ENCODE results near the gene EBNA1BP2.
A peak's percentile ranks its signal among the peaks of the same experiment; 100 is the strongest.
"Not testable (repeated sequence)": the region's sequence is repeated elsewhere in the genome, so short reads cannot be mapped to it uniquely, and the experiment has no call there.

EBNA1BP2 gene, protein sequence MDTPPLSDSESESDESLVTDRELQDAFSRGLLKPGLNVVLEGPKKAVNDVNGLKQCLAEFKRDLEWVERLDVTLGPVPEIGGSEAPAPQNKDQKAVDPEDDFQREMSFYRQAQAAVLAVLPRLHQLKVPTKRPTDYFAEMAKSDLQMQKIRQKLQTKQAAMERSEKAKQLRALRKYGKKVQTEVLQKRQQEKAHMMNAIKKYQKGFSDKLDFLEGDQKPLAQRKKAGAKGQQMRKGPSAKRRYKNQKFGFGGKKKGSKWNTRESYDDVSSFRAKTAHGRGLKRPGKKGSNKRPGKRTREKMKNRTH

DNA sequence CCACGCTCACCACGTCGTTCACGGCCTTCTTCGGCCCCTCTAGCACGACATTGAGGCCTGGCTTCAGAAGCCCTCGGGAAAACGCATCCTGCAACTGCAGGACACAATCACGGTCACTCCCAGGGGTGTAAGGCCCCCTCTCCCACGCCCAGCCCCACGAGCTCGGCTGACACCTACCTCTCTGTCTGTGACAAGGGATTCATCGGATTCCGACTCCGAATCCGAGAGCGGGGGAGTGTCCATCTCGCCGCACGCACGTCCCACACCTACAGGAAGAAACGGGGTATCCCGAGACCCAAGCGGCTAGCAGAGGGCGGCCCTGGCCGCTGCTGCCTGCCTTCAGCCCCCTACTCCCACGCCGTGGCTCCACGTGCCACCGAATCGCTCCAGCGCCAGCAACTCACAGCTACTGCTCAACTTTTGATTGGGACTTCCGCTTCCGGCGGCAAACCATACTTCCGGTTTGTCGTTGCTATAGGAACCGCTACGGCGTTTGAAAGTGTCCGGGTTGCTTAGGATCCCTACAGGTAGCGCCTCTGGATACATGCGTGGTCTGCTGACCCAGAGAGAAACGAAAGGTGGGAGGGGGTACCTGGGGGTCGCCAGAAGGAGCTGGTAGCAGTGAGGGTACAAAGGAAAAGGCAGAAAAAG is at the start of gene EBNA1BP2, which contains the start of gene CFAP57:
Gene EBNA1BP2 (minus strand): TSS at position 415 of the 651 bp plus-strand sequence. CDS start 172 bp downstream, at position 243.
Gene CFAP57 (plus strand): TSS at position 455 of the 651 bp plus-strand sequence. CDS start 424 bp downstream, outside the sequence.
- peak within 1 kb of the TSS; percentile 96 for H3K4me3 ChIP-seq (ENCODE audit: low read depth, low read length)
- H3K4me1 ChIP-seq (ENCODE audit: control insufficient read depth, insufficient read depth, low read length) = peaks cover 10% of the 10 kb centered on the region

DNA sequence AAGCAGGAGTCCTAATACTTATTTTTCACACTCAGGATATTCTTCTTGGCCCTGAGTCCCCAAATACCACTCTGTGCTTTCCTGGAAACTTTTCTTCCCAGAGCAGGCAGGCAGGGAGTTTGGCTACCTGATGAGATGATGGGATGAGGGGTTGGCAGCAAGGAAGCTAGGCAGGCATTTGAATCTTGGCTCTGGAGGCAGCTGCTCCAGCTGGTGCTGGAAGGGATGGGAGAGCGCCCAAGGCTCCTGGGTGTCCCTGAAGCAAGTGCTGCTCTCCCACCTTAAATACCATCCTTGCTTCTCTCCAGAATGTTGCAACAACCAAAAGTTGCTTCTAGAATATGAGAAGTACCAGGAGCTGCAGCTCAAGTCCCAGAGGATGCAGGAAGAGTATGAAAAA is 49.7 kb upstream of the EBNA1BP2 start:
- H3K27me3 ChIP-seq (ENCODE audit: control insufficient read depth, insufficient read depth, low read length) = no peaks in the 10 kb centered on the region
- no peak overlapping the region for H3K9ac ChIP-seq (ENCODE audit: low read depth, low read length)
- H3K9me3 ChIP-seq (ENCODE audit: control insufficient read depth, insufficient read depth, low read length) = no peaks in the 10 kb centered on the region
- H3K27ac ChIP-seq (ENCODE audit: low read depth, low read length) = no peak overlapping the region
- no peaks in the 10 kb centered on the region for H3K36me3 ChIP-seq (ENCODE audit: control insufficient read depth, insufficient read depth, low read length)
- no peak overlapping the region for H3K4me3 ChIP-seq (ENCODE audit: low read depth, low read length)
- peaks cover under 1% of the 10 kb centered on the region; the same call in 1 of the 2 replicates for H3K4me1 ChIP-seq (ENCODE audit: control insufficient read depth, insufficient read depth, low read length)

More for the DNA sequence above, at the start of gene EBNA1BP2, which contains the start of gene CFAP57:
- Histone ChIP-seq H3K27me3 (ENCODE audit: control insufficient read depth, insufficient read depth, low read length) (peaks cover 7% of the 10 kb centered on the region; the same call in 1 of the 2 replicates), H3K9ac (ENCODE audit: low read depth, low read length) (peak within 1 kb of the TSS; percentile 76), H3K9me3 (ENCODE audit: control insufficient read depth, insufficient read depth, low read length) (no peaks in the 10 kb centered on the region), H3K36me3 (ENCODE audit: control insufficient read depth, insufficient read depth, low read length) (peaks cover 39% of the 10 kb centered on the region), H3K27ac (ENCODE audit: low read depth, low read length) (peak within 1 kb of the TSS; percentile 43)

DNA sequence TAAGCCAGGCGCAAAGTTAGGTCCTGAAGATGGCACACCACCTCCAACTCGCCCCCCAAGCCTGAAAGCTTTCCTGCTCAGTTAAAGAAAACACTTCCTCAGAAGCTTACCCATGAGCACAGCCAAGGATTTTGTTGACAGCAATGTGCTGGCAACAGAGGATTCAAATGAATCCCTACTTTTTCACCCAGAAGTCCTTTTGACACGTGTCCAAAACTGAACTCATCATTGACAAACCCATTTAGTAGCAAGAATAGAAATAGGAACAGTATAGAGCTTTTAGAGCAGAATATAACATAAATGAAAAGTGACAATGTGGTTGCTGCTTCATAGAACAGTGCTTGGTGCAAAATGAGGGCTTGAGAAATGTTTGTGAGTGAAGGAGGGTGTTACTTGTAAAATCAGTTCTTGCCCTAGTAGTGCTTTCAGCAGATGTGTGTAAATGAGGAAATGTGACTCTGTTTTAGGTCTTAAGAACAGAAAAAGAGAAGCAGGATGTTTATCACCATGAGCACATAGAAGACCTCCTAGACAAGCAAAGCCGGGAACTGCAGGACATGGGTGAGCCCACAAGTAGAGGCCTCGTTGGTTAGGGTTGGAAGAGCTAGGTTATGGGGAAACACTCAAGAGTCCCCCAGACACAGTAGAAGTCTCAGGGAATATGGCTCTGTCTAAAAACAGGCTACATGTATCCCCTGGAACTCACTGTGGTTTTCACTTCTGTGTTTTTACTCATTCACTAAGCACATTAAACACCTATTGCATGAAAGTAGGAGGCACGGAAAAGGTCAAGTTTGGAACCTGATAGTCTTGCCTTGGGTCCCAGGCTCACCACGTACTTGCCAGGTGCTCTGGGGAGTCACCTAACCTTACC is 49.1 kb upstream of the EBNA1BP2 start:
- H3K4me1 ChIP-seq (ENCODE audit: control insufficient read depth, insufficient read depth, low read length) = no peaks in the 10 kb centered on the region
- no peaks in the 10 kb centered on the region for H3K27me3 ChIP-seq (ENCODE audit: control insufficient read depth, insufficient read depth, low read length)
- no peak overlapping the region for H3K9ac ChIP-seq (ENCODE audit: low read depth, low read length)
- no peaks in the 10 kb centered on the region for H3K36me3 ChIP-seq (ENCODE audit: control insufficient read depth, insufficient read depth, low read length)
- no peaks in the 10 kb centered on the region for H3K9me3 ChIP-seq (ENCODE audit: control insufficient read depth, insufficient read depth, low read length)
- H3K4me3 ChIP-seq (ENCODE audit: low read depth, low read length) = no peak overlapping the region
- H3K27ac ChIP-seq (ENCODE audit: low read depth, low read length) = no peak overlapping the region

DNA sequence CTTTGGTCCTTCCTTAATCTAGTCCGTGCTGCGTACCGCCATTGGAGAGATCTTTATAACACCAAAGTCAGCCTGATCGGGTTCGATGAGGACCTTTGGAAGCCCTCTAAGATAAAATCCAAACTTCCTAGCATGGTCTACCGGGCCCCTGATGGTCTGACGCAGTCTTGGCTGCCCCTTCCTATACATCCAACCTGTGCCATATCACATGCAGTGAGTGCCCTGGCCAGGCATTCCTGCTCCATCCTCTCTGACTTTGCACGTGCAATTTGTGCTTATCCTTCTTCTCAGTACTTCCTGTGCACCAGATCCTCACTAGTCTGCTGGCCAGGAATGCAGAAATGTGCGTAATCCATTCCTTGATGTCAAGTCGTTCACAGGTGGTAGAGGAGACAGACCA is 45.7 kb upstream of the EBNA1BP2 start:
- Histone ChIP-seq H3K27me3 (ENCODE audit: control insufficient read depth, insufficient read depth, low read length) (no peaks in the 10 kb centered on the region), H3K4me3 (ENCODE audit: low read depth, low read length) (no peak overlapping the region), H3K36me3 (ENCODE audit: control insufficient read depth, insufficient read depth, low read length) (no peaks in the 10 kb centered on the region), H3K9ac (ENCODE audit: low read depth, low read length) (no peak overlapping the region), H3K4me1 (ENCODE audit: control insufficient read depth, insufficient read depth, low read length) (no peaks in the 10 kb centered on the region), H3K27ac (ENCODE audit: low read depth, low read length) (no peak overlapping the region), H3K9me3 (ENCODE audit: control insufficient read depth, insufficient read depth, low read length) (no peaks in the 10 kb centered on the region)

DNA sequence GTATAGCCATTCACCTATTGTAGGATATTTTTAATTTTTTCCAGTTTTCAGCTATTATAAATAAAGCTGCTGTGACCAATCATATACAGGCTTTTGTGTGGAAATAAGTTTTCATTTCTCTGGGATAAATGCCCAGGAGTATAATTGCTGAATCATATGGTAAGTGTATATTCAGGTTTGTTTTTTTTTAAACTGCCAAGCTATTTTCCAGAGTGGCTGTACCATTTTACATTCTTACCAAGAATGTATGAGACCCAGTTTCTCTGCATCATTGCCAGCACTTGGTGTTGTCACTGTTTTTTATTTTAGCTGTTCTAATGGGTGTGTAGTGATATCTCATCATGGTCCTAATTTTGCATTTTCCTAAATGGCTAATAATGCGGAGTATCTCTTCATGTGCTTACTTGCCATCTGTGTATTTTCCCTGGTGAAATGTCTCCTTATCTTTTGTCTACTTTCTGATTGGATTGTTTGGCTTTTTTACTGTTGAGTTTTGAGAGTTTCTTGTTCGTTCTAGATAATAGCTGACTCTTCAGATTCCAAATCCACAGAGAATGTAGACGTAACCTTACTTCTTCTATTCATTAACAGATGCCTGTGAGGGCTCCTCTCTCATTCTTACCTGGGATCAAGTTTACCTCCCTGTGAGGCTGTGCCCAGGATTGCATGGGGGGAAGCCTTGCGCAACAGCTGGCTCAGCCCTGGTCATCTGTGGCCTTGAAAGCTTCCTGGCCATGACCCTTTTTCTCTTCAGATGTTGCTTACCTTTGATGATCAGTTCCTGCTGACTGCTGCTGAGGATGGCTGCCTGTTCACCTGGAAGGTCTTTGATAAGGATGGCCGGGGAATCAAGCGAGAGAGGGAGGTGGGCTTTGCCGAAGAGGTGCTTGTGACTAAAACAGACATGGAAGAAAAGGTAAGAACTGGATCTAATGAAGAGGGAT is 42.7 kb upstream of the EBNA1BP2 start:
- H3K27ac ChIP-seq (ENCODE audit: low read depth, low read length) = no peak overlapping the region
- no peak overlapping the region for H3K4me3 ChIP-seq (ENCODE audit: low read depth, low read length)
- H3K27me3 ChIP-seq (ENCODE audit: control insufficient read depth, insufficient read depth, low read length) = no peaks in the 10 kb centered on the region
- no peaks in the 10 kb centered on the region; the same call in 1 of the 2 replicates for H3K4me1 ChIP-seq (ENCODE audit: control insufficient read depth, insufficient read depth, low read length)
- H3K36me3 ChIP-seq (ENCODE audit: control insufficient read depth, insufficient read depth, low read length) = no peaks in the 10 kb centered on the region
- no peaks in the 10 kb centered on the region for H3K9me3 ChIP-seq (ENCODE audit: control insufficient read depth, insufficient read depth, low read length)
- H3K9ac ChIP-seq (ENCODE audit: low read depth, low read length) = no peak overlapping the region

DNA sequence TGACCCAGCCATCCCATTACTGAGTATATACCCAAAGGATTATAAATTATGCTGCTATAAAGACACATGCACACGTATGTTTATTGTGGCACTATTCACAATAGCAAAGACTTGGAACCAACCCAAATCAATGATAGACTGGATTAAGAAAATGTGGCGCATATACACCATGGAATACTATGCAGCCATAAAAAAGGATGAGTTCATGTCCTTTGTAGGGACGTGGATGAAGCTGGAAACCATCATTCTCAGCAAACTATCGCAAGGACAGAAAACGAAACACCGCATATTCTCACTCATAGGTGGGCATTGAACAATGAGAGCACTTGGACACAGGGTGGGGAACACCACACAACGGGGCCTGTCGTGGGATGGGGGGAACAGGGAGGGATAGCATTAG is 36.2 kb upstream of the EBNA1BP2 start:
- H3K27ac ChIP-seq (ENCODE audit: low read depth, low read length); H3K9ac ChIP-seq (ENCODE audit: low read depth, low read length); H3K4me3 ChIP-seq (ENCODE audit: low read depth, low read length); H3K36me3 ChIP-seq (ENCODE audit: control insufficient read depth, insufficient read depth, low read length); H3K9me3 ChIP-seq (ENCODE audit: control insufficient read depth, insufficient read depth, low read length); H3K27me3 ChIP-seq (ENCODE audit: control insufficient read depth, insufficient read depth, low read length): not testable (repeated sequence)
- H3K4me1 ChIP-seq (ENCODE audit: control insufficient read depth, insufficient read depth, low read length) = peaks cover 14% of the 10 kb centered on the region

DNA sequence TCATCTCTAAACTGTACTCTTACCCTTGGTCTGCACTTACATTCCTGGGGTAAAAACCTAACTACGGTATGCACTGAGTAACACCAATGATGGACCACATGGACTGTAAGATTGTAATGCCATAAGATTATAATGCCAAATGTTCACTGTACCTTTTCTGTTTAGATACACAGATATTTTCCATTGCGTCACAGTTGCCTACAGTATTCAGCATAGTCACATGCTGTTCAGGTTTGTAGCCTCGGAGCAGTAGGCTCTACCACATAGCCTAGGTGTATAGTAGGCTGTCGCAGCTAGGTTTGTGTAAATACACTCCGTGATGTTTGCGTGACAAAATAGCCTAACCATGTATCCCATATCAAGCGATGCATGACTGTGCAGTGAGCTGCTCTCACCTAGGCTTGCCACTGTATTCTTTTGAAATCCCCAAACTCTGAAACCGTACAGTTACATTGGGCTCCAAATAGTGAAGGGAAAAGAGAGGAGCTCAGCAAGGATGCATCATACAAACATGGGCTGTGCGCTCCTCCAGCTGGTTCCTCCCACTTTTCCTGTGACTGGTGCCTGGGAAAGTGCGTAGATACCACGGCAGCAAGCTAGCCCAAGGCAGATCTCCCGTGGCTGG is 35.3 kb upstream of the EBNA1BP2 start:
- peak overlapping the region; percentile 36; the same call in 1 of the 2 replicates for H3K9ac ChIP-seq (ENCODE audit: low read depth, low read length)
- H3K27me3 ChIP-seq (ENCODE audit: control insufficient read depth, insufficient read depth, low read length) = no peaks in the 10 kb centered on the region
- H3K4me3 ChIP-seq (ENCODE audit: low read depth, low read length) = peak overlapping the region; percentile 17; the same call in 1 of the 2 replicates
- H3K27ac ChIP-seq (ENCODE audit: low read depth, low read length) = peak overlapping the region; percentile 91
- peaks cover 14% of the 10 kb centered on the region for H3K4me1 ChIP-seq (ENCODE audit: control insufficient read depth, insufficient read depth, low read length)
- H3K9me3 ChIP-seq (ENCODE audit: control insufficient read depth, insufficient read depth, low read length) = no peaks in the 10 kb centered on the region
- no peaks in the 10 kb centered on the region for H3K36me3 ChIP-seq (ENCODE audit: control insufficient read depth, insufficient read depth, low read length)

DNA sequence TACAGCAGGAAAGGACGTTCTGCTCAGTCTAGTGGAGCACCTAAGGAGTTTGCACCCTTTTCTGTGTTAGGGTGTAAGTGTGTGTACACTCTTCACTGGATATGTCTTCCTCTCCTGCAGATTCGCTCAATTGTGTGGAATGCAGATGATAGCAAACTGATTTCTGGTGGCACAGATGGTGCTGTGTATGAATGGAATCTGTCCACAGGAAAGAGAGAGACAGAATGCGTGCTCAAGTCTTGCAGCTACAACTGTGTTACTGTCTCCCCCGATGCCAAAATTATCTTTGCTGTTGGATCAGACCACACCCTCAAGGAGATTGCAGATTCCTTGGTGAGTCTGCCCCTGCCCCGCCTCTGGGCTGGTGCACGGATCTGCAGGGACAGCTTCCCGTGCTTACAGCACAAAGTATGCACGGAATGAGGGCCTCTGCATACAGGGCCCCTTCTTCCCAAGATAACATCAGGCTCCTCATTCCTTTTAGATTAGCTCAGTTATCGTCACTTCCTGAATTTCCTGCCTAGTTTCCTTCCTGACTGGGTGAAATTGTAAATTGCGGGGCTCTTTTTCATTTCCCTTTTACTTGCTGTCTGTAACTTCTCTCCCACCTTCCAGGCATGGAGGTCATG is 34.6 kb upstream of the EBNA1BP2 start:
- peak overlapping the region; percentile 36; the same call in 1 of the 2 replicates for H3K9ac ChIP-seq (ENCODE audit: low read depth, low read length)

DNA sequence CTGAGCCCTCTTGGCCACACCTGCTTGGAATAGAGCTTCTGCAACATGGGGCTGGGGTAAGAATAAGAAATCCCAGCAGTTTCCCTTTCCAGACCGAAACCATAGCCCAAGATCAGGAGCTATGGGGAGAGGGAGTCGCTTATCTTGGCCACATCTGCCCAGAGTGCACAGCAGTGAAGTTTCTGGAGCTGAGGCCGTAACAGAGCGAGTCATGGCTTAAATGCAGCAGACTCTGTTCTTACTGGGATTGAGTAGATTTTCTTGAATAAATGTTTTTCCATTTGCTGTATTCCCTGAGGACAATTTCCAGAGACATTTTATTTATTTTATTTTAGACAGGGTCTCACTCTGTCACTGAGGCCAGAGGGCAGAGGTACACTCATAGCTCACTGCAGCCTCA is 33.6 kb upstream of the EBNA1BP2 start:
- no peak overlapping the region for H3K4me3 ChIP-seq (ENCODE audit: low read depth, low read length)
- H3K9ac ChIP-seq (ENCODE audit: low read depth, low read length) = no peak overlapping the region

More for the DNA sequence above, 34.6 kb upstream of the EBNA1BP2 start:
- Histone ChIP-seq H3K27ac (ENCODE audit: low read depth, low read length) (peak overlapping the region; percentile 91), H3K27me3 (ENCODE audit: control insufficient read depth, insufficient read depth, low read length) (no peaks in the 10 kb centered on the region), H3K4me3 (ENCODE audit: low read depth, low read length) (peak overlapping the region; percentile 28; the same call in 1 of the 2 replicates), H3K9me3 (ENCODE audit: control insufficient read depth, insufficient read depth, low read length) (no peaks in the 10 kb centered on the region), H3K36me3 (ENCODE audit: control insufficient read depth, insufficient read depth, low read length) (no peaks in the 10 kb centered on the region), H3K4me1 (ENCODE audit: control insufficient read depth, insufficient read depth, low read length) (peaks cover 14% of the 10 kb centered on the region)

More for the DNA sequence above, 33.6 kb upstream of the EBNA1BP2 start:
- Histone ChIP-seq H3K9me3 (ENCODE audit: control insufficient read depth, insufficient read depth, low read length) (no peaks in the 10 kb centered on the region), H3K27ac (ENCODE audit: low read depth, low read length) (no peak overlapping the region), H3K36me3 (ENCODE audit: control insufficient read depth, insufficient read depth, low read length) (no peaks in the 10 kb centered on the region), H3K27me3 (ENCODE audit: control insufficient read depth, insufficient read depth, low read length) (no peaks in the 10 kb centered on the region), H3K4me1 (ENCODE audit: control insufficient read depth, insufficient read depth, low read length) (peaks cover 14% of the 10 kb centered on the region)

Data from HUES48 (cell line).